SU-DHL-6 (cell line): ENCODE data around the gene CXCL8.

Source experiments
- H2AFZ ChIP-seq: fragments of 200-600 bp; sonication (generic); 2 replicates; pipeline ENCODE4 v1.6.1; 2014; ENCODE audit warnings: low read depth, mild to moderate bottlenecking, moderate library complexity, mixed read lengths, antibody characterized with exemption, low read length; ENCODE audit not compliant: severe bottlenecking
- H3F3A ChIP-seq: fragments of 200-600 bp; shearing (Covaris generic); 2 replicates; pipeline ENCODE4 v1.6.0; 2016; ENCODE audit warnings: antibody characterized with exemption, mild to moderate bottlenecking; ENCODE audit not compliant: insufficient read depth
- H3K27ac ChIP-seq: fragments of 200-600 bp; sonication (generic); 2 replicates; pipeline ENCODE4 v1.5.1; 2016; ENCODE audit warnings: low read depth, mild to moderate bottlenecking, low read length, moderate library complexity, mixed read lengths
- H3K27me3 ChIP-seq: fragments of 200-600 bp; sonication (generic), shearing (Covaris generic); 2 replicates; pipeline ENCODE4 v1.6.0; 2014; ENCODE audit warnings: mild to moderate bottlenecking, low read length
- H3K36me3 ChIP-seq: fragments of 200-600 bp; sonication (generic); 2 replicates; pipeline ENCODE4 v1.6.1; 2014; ENCODE audit warnings: mild to moderate bottlenecking, low read length, mixed read lengths
- H3K4me2 ChIP-seq: fragments of 300-600, 200-600 bp; shearing (Covaris generic), sonication (generic); 2 replicates; pipeline ENCODE4 v1.6.0; 2014; ENCODE audit warnings: low read length, low read depth, mild to moderate bottlenecking; ENCODE audit not compliant: poor library complexity, severe bottlenecking
- H3K4me3 ChIP-seq: fragments of 200-600 bp; sonication (generic); 2 replicates; pipeline ENCODE4 v1.5.1; 2014; ENCODE audit warnings: antibody characterized with exemption, low read length, mild to moderate bottlenecking, mixed read lengths; ENCODE audit not compliant: insufficient read depth, poor library complexity, severe bottlenecking
- H3K79me2 ChIP-seq: fragments of 200-600 bp; sonication (generic); 2 replicates; pipeline ENCODE4 v1.6.1; 2014; ENCODE audit warnings: mild to moderate bottlenecking, low read length, moderate library complexity; ENCODE audit not compliant: insufficient read depth
- H3K9ac ChIP-seq: fragments of 200-600 bp; sonication (generic); 2 replicates; pipeline ENCODE4 v1.7.0; 2014; ENCODE audit warnings: mild to moderate bottlenecking, low read length
- H3K9me2 ChIP-seq: fragments of 200-600 bp; sonication (generic); replicated peaks from 2 replicates; pipeline ENCODE4 v1.6.1; 2014; ENCODE audit warnings: low read length; ENCODE audit not compliant: insufficient read depth
- H3K9me3 ChIP-seq: fragments of 200-600 bp; sonication (generic); 2 replicates; pipeline ENCODE4 v1.6.1; 2014; ENCODE audit warnings: low read length, mixed read lengths; ENCODE audit not compliant: insufficient read depth
- H4K20me1 ChIP-seq: fragments of 200-600 bp; sonication (generic); 2 replicates; pipeline ENCODE4 v1.6.1; 2014; ENCODE audit warnings: low read depth, mild to moderate bottlenecking, antibody characterized with exemption, low read length, moderate library complexity, mixed read lengths
- CTCF ChIP-seq: fragments of 200-600 bp; sonication (generic); IDR thresholded peaks from one replicate; pipeline ENCODE4 v1.5.1; 2017; ENCODE audit warnings: antibody characterized with exemption, mild to moderate bottlenecking, low read length, moderate library complexity; ENCODE audit not compliant: insufficient read depth, poor library complexity, severe bottlenecking
- EZH2phosphoT487 ChIP-seq: fragments of 200-600 bp; sonication (generic), shearing (Covaris generic); conservative IDR thresholded peaks from 2 replicates; pipeline ENCODE4 v1.6.1; 2018; ENCODE audit warnings: mild to moderate bottlenecking, antibody characterized with exemption, low read length, moderate library complexity, mixed read lengths

Gene CXCL8

GRCh38 chr4:73777612-73778011 lies 37.2 kb downstream of the CXCL8 start:
- H3K4me3 ChIP-seq, result no peak overlapping the region
- no peaks in the 10 kb centered on the region for H3K9me2 ChIP-seq
- H3K27ac ChIP-seq, result no peak overlapping the region
- no peaks in the 10 kb centered on the region for H3K9me3 ChIP-seq
- H3K36me3 ChIP-seq, result no peaks in the 10 kb centered on the region
- H4K20me1 ChIP-seq, result no peaks in the 10 kb centered on the region
- H2AFZ ChIP-seq, result no peak overlapping the region
- H3K79me2 ChIP-seq, result no peaks in the 10 kb centered on the region
- TF ChIP-seq EZH2phosphoT487, result no peak
- no peak for TF ChIP-seq CTCF
- H3K27me3 ChIP-seq, result no peaks in the 10 kb centered on the region
- no peak overlapping the region for H3K4me2 ChIP-seq
- no peak overlapping the region for H3K9ac ChIP-seq
- H3F3A ChIP-seq, result no peaks in the 10 kb centered on the region

GRCh38 chr4:73780243-73780642 lies 39.9 kb downstream of the CXCL8 start:
- H3K36me3 ChIP-seq, result no peaks in the 10 kb centered on the region
- H3K27ac ChIP-seq, result no peak overlapping the region
- no peak overlapping the region for H3K9ac ChIP-seq
- H4K20me1 ChIP-seq, result no peaks in the 10 kb centered on the region
- H3K79me2 ChIP-seq, result no peaks in the 10 kb centered on the region
- no peak overlapping the region for H3K4me2 ChIP-seq
- no peaks in the 10 kb centered on the region for H3F3A ChIP-seq
- TF ChIP-seq CTCF (no peak), EZH2phosphoT487 (no peak)
- H3K27me3 ChIP-seq, result no peaks in the 10 kb centered on the region
- H3K9me3 ChIP-seq, result no peaks in the 10 kb centered on the region
- H3K4me3 ChIP-seq, result no peak overlapping the region
- no peak overlapping the region for H2AFZ ChIP-seq
- H3K9me2 ChIP-seq, result no peaks in the 10 kb centered on the region

- Histone ChIP-seq H2AFZ (no peak overlapping the region), H3K36me3 (no peaks in the 10 kb centered on the region), H3K27ac (no peak overlapping the region), H3K9me3 (no peaks in the 10 kb centered on the region), H4K20me1 (no peaks in the 10 kb centered on the region), H3K27me3 (no peaks in the 10 kb centered on the region), H3K4me2 (no peak overlapping the region), H3K9ac (no peak overlapping the region), H3K9me2 (no peaks in the 10 kb centered on the region), H3K4me3 (no peak overlapping the region), H3K79me2 (no peaks in the 10 kb centered on the region), H3F3A (no peaks in the 10 kb centered on the region)
- TF ChIP-seq EZH2phosphoT487 (no peak), CTCF (no peak)
These were observed 40.5 kb downstream of the CXCL8 start for GRCh38 chr4:73780834-73781233.

DNA sequence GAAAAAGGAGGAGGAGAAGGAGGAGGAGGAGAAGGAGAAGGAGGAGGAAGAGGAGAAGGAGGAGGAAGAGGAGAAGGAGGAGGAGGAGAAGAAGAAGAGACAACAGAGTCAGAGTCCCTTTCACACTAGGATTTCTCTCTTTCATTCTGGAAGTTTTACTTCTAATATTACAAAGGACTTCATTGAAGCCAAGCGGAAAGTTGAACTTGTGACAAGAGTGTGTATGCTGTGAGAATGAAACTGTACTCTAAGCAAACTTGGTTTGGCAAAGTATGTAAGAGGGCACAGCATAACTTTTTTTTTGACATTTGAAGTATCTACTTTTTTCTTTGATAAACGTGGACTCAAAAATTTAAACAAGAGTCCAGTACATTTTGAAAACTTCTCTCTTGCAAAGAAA lies 48.0 kb downstream of the CXCL8 start:
- Histone ChIP-seq H3K9me3 (no peaks in the 10 kb centered on the region), H3K9ac (no peak overlapping the region), H3K79me2 (no peaks in the 10 kb centered on the region), H3K27ac (no peak overlapping the region), H3F3A (no peaks in the 10 kb centered on the region), H3K27me3 (no peaks in the 10 kb centered on the region), H3K36me3 (no peaks in the 10 kb centered on the region), H2AFZ (no peak overlapping the region), H3K4me3 (no peak overlapping the region), H3K9me2 (no peaks in the 10 kb centered on the region), H3K4me2 (no peak overlapping the region), H4K20me1 (no peaks in the 10 kb centered on the region)
- TF ChIP-seq EZH2phosphoT487 (no peak), CTCF (no peak)
